ENCODE results near the gene ARPC5L.
"Not testable (repeated sequence)": the region's sequence is repeated elsewhere in the genome, so short reads cannot be mapped to it uniquely, and the experiment has no call there.

The ARPC5L gene

GRCh38 chr9:124861342-124862229, at the start of gene ARPC5L, which contains the start of gene RPL35:
ARPC5L (plus strand) TSS chr9:124862130; CDS start chr9:124869291, 7,161 bp downstream.
RPL35 (minus strand) TSS chr9:124861957; CDS start chr9:124861912, 45 bp downstream.
- DNase-seq, result peak; percentile 97

DNA sequence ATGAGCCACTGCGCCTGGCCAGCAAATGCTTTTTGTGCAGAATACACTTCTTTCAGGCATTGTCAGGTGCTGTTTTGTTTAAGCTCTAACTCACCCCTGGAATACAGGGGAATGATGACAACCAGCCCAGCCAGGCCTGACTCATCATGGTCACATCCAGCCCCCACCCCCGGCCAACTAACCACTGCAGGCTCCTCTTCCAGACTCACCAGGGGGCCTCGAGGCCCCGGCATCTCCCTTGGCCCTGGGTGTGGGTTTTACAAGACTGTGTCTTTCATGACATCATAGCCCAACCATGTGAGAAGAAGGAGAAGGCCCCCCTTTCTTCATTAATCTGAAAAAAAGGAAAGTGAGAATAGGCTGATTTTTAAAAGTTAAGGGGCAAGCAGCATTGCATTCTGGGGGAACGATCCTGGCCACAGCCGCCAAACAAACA, 49.5 kb upstream of the ARPC5L start:
- no peak for DNase-seq

GRCh38 chr9:124813041-124813440, 48.9 kb upstream of the ARPC5L start:
- DNase-seq, result no peak

GRCh38 chr9:124813501-124814163, 48.3 kb upstream of the ARPC5L start:
- no peak for DNase-seq

- no peak for DNase-seq
Observed at GRCh38 chr9:124814164-124814535, 47.8 kb upstream of the ARPC5L start.

DNA sequence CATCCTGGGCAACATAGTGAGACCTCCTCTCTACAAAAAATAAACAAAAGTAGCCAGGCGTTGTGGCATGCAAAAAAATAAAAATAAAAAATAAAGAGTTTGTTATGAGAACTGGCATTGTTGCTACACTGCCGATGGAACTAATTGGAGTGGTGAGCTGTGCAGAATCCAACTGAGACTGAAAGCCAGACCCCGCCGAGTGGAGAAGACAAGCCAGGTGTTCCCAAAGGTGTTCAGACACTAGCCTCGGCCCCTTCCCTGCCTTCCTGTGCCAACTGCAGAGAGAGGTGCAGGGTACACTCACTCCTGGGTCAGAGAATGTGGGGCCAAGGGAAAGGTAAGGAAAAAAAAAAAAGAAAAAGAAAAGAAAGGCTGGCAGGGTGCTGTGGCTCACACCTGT, 46.3 kb upstream of the ARPC5L start:
- no peak for DNase-seq

GRCh38 chr9:124818431-124819281, 43.3 kb upstream of the ARPC5L start:
- no peak for DNase-seq

DNA sequence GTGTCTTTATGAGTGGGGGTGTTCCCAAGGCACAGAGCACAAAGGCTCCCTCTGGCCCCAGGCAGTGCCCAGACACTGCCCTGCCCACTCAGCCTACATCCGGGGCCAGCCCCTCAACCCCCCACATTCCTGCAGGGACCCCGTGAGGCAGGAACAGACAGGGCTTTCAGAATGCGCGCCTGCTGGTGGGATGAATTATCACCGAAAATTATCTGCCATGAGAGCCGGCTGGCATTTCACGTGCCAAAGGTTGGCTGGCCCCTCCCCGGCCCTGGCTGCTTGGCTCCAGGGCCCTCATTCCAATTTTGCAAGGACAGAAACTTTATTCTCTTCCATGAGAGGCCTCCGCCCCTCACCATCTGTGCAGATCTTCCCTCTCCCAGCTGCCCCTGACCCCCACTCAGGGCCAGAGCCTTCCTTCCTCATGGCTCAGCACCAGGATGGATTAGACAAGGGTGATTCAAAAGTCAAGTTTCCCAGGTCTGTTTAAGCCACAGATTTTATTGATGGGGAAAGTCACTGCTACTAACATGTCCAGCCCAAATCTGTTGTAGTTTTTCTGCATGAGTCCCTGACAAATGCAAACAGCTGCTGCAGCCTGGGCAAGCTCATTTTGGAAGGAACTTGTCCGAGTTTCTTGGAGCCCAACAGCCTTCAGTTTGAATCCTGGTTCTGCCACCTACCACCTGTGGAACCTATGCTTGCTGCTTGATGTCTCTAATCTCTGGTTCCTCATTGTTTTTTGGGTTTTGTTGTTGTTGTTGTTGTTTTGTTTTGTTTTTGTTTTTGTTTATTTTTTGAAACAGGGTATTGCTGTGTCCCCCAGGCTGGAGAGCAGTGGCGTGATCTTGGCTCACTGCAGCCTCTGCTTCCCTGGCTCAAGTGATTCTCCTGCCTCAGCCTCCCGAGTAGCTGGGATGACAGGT, 41.0 kb upstream of the ARPC5L start:
- DNase-seq, result no peak

DNA sequence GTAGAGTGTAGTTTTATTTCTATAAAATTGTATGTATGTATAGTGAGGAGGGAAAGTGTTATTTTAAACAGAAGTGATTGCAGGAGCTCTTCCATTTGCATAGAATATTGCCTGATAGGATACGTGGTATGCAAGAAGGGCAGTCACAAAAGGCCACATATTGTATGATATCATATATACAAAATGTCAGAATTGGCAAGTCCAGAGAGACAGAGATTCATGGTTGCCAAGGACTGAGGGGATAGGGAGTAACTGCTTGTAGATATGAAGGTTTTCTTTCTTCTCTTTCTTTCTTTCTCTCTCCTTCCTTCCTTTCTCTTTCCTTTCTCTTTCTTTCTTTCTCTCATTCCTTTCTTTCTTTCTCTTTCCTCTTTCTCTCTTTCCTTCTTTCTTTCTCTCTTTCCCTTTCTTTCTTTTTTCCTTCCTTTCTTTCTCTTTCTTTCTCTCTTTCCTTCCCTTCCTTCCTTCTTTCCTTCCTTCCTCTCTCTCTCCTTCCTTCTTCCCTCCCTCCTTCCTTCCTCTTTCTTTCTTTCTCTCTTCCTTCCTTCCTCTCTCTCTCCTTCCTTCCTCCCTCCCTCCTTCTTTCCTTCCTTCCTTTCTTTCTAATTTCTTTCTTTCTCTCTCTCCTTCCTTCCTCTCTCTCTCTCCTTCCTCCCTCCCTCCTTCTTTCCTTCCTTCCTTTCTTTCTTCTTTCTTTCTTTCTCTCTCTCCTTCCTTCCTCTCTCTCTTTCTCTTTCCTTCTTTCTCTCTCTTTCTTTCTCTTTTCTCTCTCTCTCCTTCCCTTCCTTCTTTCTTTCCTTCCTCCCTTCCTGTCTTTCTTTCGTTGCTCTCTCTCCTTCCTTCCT, 33.2 kb upstream of the ARPC5L start:
- no peak for DNase-seq

DNA sequence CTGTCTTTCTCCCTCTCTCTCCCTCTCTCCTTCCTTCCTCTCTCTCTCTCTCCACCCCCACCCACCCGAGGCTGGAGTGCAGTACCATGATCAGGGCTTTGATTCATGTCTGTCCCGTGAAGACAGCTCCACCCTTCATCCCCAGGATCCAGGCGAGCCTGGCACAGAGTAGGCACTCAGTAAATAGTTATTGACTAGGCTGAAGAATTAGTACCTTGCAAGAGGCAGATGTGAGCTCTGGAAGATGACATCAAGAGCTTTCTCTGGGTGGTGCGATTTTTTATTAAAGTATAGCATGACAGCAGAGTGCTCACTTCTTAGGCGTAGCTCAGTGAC, 32.6 kb upstream of the ARPC5L start:
- DNase-seq, result no peak

DNA sequence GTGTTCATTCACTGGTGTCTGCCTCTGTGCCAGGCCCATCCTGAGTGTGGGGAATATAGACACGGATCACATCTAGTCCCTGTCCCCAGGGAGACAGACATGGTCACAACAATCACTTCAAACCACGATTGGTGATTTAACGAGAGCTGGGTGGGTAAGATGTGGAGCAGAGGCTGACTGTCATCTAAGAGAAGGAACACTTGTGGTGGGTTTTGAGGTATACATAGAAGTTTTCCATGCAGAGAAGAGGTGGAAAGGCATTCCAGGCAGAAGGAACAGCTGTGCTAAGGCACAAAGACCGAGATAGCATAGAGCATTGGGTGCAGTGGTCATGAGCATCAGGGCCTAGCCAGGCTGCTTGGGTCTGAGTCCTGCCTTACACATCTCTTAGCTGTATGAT, 31.3 kb upstream of the ARPC5L start:
- DNase-seq, result no peak

DNA sequence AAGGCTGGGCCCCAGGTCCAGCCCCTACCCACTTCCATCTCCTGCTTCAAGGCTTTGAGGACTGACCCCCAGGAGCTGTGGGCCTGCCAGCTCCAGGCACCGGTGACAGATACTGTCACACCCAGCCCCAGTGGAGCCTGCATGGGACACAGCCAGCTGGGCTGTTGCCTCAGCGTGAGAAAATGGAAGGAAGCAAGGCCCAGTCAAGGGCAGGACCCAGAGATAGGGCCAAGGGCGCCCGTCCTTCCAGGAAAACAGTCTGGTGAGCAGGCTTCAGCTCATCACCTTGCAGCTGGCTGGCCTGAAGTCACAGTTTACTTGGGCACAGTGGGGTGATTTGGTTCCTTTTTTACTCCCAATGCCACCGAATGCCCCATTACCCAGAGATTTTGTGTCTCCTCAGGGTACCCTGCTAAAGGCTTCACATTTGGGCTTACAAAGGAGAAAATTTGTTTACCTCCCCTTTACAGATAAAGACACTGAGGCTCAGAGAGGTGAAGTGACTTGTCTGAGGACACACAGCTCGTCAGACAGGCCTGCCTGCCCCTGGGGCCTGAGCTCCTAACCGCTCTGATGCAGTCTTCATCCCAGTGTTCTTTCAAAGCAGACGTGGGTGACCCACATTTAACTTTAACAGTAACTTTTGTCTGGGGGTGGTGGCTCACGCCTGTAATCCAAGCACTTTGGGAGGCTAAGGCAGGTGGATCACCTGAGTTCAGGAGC, 30.1 kb upstream of the ARPC5L start:
- DNase-seq, result no peak

DNA sequence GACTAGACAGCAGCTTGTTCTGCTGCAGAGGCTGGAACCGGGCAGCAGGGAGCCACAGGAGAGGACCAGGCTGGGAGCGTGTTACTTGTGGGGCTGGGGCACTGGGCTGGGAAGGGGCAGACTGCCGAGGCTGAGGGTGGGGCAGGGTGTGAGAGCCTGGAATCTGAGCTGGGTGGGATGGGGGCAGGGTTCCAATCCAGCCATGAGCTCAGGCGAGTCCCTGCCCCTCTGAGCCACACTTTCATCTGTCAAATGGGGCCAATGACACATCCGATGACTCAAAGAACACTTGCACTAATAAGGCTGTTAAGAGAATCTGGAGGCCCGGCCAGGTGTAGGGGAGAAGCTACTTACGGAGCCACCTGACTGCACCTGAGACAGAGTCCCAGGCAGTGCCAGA, 27.3 kb upstream of the ARPC5L start:
- DNase-seq, result no peak

- DNase-seq, result no peak
Observed at GRCh38 chr9:124835026-124835557, 26.8 kb upstream of the ARPC5L start.

DNA sequence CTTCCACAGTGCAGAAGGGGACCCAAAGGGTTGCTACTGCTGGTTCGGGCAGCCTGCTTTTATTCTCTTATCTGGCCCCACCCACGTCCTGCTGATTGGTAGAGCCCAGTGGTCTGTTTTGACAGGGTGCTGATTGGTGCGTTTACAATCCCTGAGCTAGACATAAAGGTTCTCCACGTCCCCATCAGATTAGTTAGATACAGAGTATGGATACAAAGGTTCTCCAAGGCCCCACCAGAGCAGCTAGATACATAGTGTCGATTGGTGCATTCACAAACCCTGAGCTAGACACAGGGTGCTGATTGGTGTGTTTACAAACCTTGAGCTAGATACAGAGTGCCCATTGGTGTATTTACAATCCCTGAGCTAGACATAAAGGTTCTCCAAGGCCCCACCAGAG, 23.8 kb upstream of the ARPC5L start:
- DNase-seq, result not testable (repeated sequence)

DNA sequence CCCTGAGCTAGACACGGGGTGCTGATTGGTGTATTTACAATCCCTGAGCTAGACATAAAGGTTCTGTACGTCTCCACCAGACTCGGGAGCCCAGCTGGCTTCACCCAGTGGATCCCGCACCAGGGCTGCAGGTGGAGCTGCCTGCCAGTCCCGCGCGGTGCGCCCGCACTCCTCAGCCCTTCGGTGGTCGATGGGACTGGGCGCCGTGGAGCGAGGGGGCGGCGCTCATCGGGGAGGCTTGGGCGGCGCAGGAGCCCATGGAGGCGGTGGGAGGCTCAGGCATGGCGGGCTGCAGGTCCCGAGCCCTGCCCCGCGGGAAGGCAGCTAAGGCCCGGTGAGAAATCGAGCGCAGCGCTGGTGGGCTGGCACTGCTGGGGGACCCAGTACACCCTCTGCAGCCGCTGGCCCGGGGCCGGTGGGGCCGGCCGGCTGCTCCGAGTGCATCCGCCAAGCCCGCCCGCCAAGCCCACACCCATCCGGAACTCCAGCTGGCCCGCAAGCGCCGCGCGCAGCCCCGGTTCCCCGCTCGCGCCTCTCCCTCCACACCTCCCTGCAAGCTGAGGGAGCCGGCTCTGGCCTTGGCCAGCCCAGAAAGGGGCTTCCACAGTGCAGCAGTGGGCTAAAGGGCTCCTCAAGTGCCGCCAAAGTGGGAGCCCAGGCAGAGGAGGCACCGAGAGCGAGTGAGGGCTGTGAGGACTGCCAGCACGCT, 23.2 kb upstream of the ARPC5L start:
- DNase-seq, result not testable (repeated sequence)

DNA sequence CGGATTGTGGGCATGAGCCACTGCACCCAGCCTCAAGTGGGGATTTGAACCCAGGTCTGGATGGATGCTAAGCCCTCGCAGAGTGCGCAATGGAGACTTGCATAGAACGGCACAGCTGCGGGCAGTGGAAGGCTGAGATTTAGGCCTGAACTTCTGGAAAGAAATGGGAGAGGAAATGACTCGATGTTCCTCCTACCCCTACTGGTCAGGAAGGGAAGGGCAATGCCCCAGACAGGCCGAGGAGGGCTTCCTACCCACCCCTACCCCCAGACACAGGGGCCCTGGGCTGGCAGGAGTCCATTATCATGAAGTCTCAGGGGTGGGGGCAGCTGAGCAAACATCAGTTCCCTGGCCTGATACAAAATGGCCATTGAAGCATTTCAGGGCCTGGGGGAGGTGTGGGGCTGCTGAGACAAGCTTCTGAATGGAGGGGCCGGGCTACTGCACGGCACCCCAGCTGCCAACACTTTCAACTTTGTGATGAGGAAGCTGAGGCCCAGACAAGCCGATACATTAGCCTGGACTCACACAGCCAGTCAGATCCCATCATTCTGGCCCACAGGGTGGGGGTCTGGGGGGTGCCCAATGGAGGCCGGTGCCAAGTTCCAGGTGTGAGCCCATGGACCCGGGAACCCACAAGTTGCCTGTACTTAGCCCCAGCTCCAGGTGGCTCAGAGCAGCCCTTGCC, 22.2 kb upstream of the ARPC5L start:
- no peak for DNase-seq

- no peak for DNase-seq
Observed at GRCh38 chr9:124840300-124840833, 21.6 kb upstream of the ARPC5L start.
